ENCODE results near the gene C11orf68. TPM values are rescaled to one million over a fixed set of nuclear protein-coding genes. Genes with fewer than 3 reads are reported as not detected.

Gene C11orf68
- total RNA-seq, 1 experiment from 2014 or later: 31.9 TPM

DNA sequence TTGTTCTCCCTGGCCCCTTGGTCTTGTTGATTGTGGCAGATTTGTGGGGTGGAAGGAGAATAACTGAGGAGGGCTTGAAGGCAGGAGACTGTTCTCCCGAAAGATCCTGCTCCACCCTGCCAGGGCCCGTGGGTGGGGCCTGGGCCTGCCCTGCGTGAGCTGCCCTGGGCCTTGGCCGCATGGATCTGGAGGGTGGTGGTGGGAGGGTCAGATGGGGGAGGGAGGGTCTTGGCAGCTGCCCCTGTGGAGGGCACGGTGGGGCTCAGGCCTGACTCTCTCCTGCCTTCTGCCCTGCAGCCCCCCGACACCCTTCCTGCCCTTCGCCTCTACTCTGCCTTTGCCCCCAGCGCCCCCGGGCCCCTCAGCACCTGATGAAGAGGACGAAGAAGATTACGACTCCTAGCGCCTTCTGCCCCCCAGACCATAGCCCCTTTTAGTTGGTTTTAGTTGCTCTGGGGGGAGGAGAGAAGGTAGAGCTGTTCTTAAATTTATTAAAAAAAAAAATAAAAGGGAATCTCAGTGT, 2.2 kb upstream of the C11orf68 start (continued):
- TF ChIP-seq, protein P1, sequence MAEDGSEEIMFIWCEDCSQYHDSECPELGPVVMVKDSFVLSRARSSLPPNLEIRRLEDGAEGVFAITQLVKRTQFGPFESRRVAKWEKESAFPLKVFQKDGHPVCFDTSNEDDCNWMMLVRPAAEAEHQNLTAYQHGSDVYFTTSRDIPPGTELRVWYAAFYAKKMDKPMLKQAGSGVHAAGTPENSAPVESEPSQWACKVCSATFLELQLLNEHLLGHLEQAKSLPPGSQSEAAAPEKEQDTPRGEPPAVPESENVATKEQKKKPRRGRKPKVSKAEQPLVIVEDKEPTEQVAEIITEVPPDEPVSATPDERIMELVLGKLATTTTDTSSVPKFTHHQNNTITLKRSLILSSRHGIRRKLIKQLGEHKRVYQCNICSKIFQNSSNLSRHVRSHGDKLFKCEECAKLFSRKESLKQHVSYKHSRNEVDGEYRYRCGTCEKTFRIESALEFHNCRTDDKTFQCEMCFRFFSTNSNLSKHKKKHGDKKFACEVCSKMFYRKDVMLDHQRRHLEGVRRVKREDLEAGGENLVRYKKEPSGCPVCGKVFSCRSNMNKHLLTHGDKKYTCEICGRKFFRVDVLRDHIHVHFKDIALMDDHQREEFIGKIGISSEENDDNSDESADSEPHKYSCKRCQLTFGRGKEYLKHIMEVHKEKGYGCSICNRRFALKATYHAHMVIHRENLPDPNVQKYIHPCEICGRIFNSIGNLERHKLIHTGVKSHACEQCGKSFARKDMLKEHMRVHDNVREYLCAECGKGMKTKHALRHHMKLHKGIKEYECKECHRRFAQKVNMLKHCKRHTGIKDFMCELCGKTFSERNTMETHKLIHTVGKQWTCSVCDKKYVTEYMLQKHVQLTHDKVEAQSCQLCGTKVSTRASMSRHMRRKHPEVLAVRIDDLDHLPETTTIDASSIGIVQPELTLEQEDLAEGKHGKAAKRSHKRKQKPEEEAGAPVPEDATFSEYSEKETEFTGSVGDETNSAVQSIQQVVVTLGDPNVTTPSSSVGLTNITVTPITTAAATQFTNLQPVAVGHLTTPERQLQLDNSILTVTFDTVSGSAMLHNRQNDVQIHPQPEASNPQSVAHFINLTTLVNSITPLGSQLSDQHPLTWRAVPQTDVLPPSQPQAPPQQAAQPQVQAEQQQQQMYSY (CRISPR knock-in tag; IDR thresholded peaks at IDR 0.05): no peak

DNA sequence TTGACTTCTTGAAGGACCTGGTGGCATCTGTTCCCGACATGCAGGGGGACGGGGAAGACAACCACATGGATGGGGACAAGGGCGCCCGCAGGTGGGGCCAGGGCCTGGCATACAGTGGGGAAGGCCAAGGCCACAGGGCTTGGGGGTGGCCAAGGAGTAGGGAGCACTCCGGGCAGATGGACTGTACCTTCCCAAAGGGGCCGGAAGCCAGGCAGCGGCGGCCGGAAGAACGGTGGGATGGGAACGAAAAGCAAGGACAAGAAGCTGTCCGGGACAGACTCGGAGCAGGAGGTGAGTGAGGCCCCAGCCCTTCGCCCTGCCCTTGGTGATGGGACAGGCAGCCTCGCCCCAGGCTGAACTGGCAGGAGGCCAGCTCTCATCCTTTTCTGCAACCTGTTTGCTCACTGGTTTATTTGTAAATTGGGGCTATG, 1.5 kb upstream of the C11orf68 start:
- peak overlapping the region; percentile 82 for H3K4me3 Mint-ChIP-seq

More for the DNA sequence above, 1.5 kb upstream of the C11orf68 start:
- DNase-seq (ENCODE audit: low spot score): no peak
- no peak for ATAC-seq
- H3K27me3 Mint-ChIP-seq (ENCODE audit: low read depth): no peaks in the 10 kb centered on the region
- TF ChIP-seq ZNF219 (CRISPR knock-in tag; IDR thresholded peaks at IDR 0.05; ENCODE audit: borderline replicate concordance) (no peak), CREM (CRISPR knock-in tag; IDR thresholded peaks at IDR 0.05) (no peak), ESRRA (CRISPR knock-in tag; IDR thresholded peaks at IDR 0.05; ENCODE audit: borderline replicate concordance) (no peak), TEAD1 (CRISPR knock-in tag; IDR thresholded peaks at IDR 0.05) (no peak), SMAD4 (CRISPR knock-in tag; IDR thresholded peaks at IDR 0.05) (no peak), ZNF232 (CRISPR knock-in tag; IDR thresholded peaks at IDR 0.05) (no peak), FOXK1 (CRISPR knock-in tag; IDR thresholded peaks at IDR 0.05) (no peak)
- TF ChIP-seq, protein P2, sequence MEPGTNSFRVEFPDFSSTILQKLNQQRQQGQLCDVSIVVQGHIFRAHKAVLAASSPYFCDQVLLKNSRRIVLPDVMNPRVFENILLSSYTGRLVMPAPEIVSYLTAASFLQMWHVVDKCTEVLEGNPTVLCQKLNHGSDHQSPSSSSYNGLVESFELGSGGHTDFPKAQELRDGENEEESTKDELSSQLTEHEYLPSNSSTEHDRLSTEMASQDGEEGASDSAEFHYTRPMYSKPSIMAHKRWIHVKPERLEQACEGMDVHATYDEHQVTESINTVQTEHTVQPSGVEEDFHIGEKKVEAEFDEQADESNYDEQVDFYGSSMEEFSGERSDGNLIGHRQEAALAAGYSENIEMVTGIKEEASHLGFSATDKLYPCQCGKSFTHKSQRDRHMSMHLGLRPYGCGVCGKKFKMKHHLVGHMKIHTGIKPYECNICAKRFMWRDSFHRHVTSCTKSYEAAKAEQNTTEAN (CRISPR knock-in tag; IDR thresholded peaks at IDR 0.05): no peak
- TF ChIP-seq, protein P3, sequence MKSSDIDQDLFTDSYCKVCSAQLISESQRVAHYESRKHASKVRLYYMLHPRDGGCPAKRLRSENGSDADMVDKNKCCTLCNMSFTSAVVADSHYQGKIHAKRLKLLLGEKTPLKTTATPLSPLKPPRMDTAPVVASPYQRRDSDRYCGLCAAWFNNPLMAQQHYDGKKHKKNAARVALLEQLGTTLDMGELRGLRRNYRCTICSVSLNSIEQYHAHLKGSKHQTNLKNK (CRISPR knock-in tag; IDR thresholded peaks at IDR 0.05): no peak
- TF ChIP-seq, protein P4, sequence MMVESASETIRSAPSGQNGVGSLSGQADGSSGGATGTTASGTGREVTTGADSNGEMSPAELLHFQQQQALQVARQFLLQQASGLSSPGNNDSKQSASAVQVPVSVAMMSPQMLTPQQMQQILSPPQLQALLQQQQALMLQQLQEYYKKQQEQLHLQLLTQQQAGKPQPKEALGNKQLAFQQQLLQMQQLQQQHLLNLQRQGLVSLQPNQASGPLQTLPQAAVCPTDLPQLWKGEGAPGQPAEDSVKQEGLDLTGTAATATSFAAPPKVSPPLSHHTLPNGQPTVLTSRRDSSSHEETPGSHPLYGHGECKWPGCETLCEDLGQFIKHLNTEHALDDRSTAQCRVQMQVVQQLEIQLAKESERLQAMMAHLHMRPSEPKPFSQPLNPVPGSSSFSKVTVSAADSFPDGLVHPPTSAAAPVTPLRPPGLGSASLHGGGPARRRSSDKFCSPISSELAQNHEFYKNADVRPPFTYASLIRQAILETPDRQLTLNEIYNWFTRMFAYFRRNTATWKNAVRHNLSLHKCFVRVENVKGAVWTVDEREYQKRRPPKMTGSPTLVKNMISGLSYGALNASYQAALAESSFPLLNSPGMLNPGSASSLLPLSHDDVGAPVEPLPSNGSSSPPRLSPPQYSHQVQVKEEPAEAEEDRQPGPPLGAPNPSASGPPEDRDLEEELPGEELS (CRISPR knock-in tag; IDR thresholded peaks at IDR 0.05): no peak
- TF ChIP-seq, protein P5, sequence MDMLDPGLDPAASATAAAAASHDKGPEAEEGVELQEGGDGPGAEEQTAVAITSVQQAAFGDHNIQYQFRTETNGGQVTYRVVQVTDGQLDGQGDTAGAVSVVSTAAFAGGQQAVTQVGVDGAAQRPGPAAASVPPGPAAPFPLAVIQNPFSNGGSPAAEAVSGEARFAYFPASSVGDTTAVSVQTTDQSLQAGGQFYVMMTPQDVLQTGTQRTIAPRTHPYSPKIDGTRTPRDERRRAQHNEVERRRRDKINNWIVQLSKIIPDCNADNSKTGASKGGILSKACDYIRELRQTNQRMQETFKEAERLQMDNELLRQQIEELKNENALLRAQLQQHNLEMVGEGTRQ (CRISPR knock-in tag; IDR thresholded peaks at IDR 0.05): no peak
- TF ChIP-seq, protein P6, sequence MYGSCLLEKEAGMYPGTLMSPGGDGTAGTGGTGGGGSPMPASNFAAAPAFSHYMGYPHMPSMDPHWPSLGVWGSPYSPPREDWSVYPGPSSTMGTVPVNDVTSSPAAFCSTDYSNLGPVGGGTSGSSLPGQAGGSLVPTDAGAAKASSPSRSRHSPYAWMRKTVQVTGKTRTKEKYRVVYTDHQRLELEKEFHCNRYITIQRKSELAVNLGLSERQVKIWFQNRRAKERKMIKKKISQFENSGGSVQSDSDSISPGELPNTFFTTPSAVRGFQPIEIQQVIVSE (CRISPR knock-in tag; IDR thresholded peaks at IDR 0.05; ENCODE audit: borderline replicate concordance): no peak
- TF ChIP-seq, protein P7, sequence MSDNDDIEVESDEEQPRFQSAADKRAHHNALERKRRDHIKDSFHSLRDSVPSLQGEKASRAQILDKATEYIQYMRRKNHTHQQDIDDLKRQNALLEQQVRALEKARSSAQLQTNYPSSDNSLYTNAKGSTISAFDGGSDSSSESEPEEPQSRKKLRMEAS (CRISPR knock-in tag; IDR thresholded peaks at IDR 0.05): no peak
- TF ChIP-seq, protein P8, sequence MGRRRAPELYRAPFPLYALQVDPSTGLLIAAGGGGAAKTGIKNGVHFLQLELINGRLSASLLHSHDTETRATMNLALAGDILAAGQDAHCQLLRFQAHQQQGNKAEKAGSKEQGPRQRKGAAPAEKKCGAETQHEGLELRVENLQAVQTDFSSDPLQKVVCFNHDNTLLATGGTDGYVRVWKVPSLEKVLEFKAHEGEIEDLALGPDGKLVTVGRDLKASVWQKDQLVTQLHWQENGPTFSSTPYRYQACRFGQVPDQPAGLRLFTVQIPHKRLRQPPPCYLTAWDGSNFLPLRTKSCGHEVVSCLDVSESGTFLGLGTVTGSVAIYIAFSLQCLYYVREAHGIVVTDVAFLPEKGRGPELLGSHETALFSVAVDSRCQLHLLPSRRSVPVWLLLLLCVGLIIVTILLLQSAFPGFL (CRISPR knock-in tag; IDR thresholded peaks at IDR 0.05; ENCODE audit: borderline replicate concordance): no peak
- ChIA-PET CTCF (interaction anchor here (0.7 to 1.5 kb wide), 4 partner anchors 12 to 36 kb away, joined by 3 to 6 read pairs (median 4); partner anchors contain the start of gene FIBP), POLR2A (no interaction called here)
- H3K27ac Mint-ChIP-seq: no peak overlapping the region
- peaks cover 9% of the 10 kb centered on the region for H3K4me1 Mint-ChIP-seq
- H3K36me3 Mint-ChIP-seq: peaks cover 12% of the 10 kb centered on the region
- H3K9me3 Mint-ChIP-seq: no peaks in the 10 kb centered on the region
